ENCODE measurements around the gene MAP3K5.
A peak's percentile ranks its signal among the peaks of the same experiment; 100 is the strongest.

MAP3K5 gene

GRCh38 chr6:136677822-136678221, 114.5 kb downstream of the MAP3K5 start:
- DNase-seq = no peak

GRCh38 chr6:136677344-136677743, 114.9 kb downstream of the MAP3K5 start:
- no peak for DNase-seq

- DNase-seq = no peak
Observed at GRCh38 chr6:136676075-136676474, 116.2 kb downstream of the MAP3K5 start.

- DNase-seq = no peak
Observed at GRCh38 chr6:136673571-136673970, 118.7 kb downstream of the MAP3K5 start.

GRCh38 chr6:136672144-136672543, 120.1 kb downstream of the MAP3K5 start:
- DNase-seq = no peak

GRCh38 chr6:136669299-136669699, 123.0 kb downstream of the MAP3K5 start:
- peak; percentile 41 for DNase-seq

GRCh38 chr6:136668571-136668970, 123.7 kb downstream of the MAP3K5 start:
- no peak for DNase-seq

GRCh38 chr6:136666041-136666440, 126.2 kb downstream of the MAP3K5 start:
- DNase-seq = no peak

- DNase-seq = no peak
Observed at GRCh38 chr6:136662347-136663237, 129.7 kb downstream of the MAP3K5 start.

- no peak for DNase-seq
Observed at GRCh38 chr6:136660727-136661126, 131.6 kb downstream of the MAP3K5 start.

- no peak for DNase-seq
Observed at GRCh38 chr6:136659991-136660499, 132.2 kb downstream of the MAP3K5 start.

GRCh38 chr6:136658711-136659110, 133.6 kb downstream of the MAP3K5 start:
- DNase-seq = no peak

GRCh38 chr6:136657666-136658065, 134.6 kb downstream of the MAP3K5 start:
- no peak for DNase-seq

GRCh38 chr6:136656121-136656520, 136.2 kb downstream of the MAP3K5 start:
- no peak for DNase-seq

GRCh38 chr6:136655239-136656014, 136.8 kb downstream of the MAP3K5 start:
- no peak for DNase-seq

- DNase-seq = no peak
Observed at GRCh38 chr6:136654086-136654485, 138.2 kb downstream of the MAP3K5 start.

- DNase-seq = no peak
Observed at GRCh38 chr6:136652656-136653055, 139.6 kb downstream of the MAP3K5 start.

- no peak for DNase-seq
Observed at GRCh38 chr6:136651982-136652381, 140.3 kb downstream of the MAP3K5 start.

- no peak for DNase-seq
Observed at GRCh38 chr6:136647363-136647852, 144.9 kb downstream of the MAP3K5 start.

- DNase-seq = no peak
Observed at GRCh38 chr6:136646377-136646776, 145.9 kb downstream of the MAP3K5 start.

- no peak for DNase-seq
Observed at GRCh38 chr6:136644597-136644952, 147.7 kb downstream of the MAP3K5 start.

- peak; percentile 60 for DNase-seq
Observed at GRCh38 chr6:136643850-136644596, 148.3 kb downstream of the MAP3K5 start.

- DNase-seq = no peak
Observed at GRCh38 chr6:136641873-136642465, 150.3 kb downstream of the MAP3K5 start.
